IMR-90 (cell line): ENCODE data around the gene ITGB5. TPM values are rescaled to one million over a fixed set of nuclear protein-coding genes. Genes with fewer than 3 reads are reported as not detected.

ENCODE experiments used
- ATAC-seq: fragments of 200-7000 bp; cut with Tn5 transposase; 2 replicates; pipeline ENCODE4 v1.9.1; 2020; ENCODE audit warnings: low read depth, mild to moderate bottlenecking, moderate library complexity
- BruUV-seq: library from RNA; stranded (reverse); fragments of 400-500 nt; replicated peaks from 2 replicates; lab custom pipeline; 2021; lab: Mats Ljungman, UMichigan
- CTCF ChIA-PET: fragments of 300-600 bp; formaldehyde crosslinking; extraction: SDS; loops from one replicate; lab custom pipeline; 2021; ENCODE audit warnings: antibody characterized with exemption; lab: Yijun Ruan, JAX
- POLR2A ChIA-PET: fragments of 300-600 bp; sonication (Branson Sonifier 250); formaldehyde crosslinking; loops from one replicate; lab custom pipeline; 2022; ENCODE audit warnings: antibody characterized with exemption; ENCODE audit not compliant: unreplicated experiment; lab: Charles Lee
- DNase-seq: peaks from one replicate; pipeline ENCODE4 v3.0.0; 2013
- H2AFZ ChIP-seq: replicated peaks from 2 replicates; pipeline ENCODE3; 2013; ENCODE audit warnings: low read length, mild to moderate bottlenecking; ENCODE audit not compliant: poor library complexity
- H2AK5ac ChIP-seq: 2 replicates; pipeline ENCODE4 v1.6.1; 2013; ENCODE audit warnings: low read depth, low read length, inconsistent platforms
- H2AK9ac ChIP-seq: replicated peaks from 2 replicates; pipeline ENCODE3; 2013; ENCODE audit warnings: mild to moderate bottlenecking, low read depth, low read length, moderate library complexity; ENCODE audit not compliant: poor library complexity
- H2BK120ac ChIP-seq: 2 replicates; pipeline ENCODE4 v1.6.1; 2013; ENCODE audit warnings: low read depth, low read length, inconsistent platforms
- H2BK15ac ChIP-seq: 3 replicates; pipeline ENCODE4 v1.6.1; 2013; ENCODE audit warnings: low read depth, low read length, inconsistent platforms
- H2BK20ac ChIP-seq: 2 replicates; pipeline ENCODE4 v1.6.1; 2013; ENCODE audit warnings: low read depth, mild to moderate bottlenecking, inconsistent platforms, low read length, moderate library complexity
- H2BK5ac ChIP-seq: 2 replicates; pipeline ENCODE4 v1.6.1; 2013; ENCODE audit warnings: mild to moderate bottlenecking, low read depth, low read length, inconsistent platforms; ENCODE audit not compliant: poor library complexity, severe bottlenecking
- H3K14ac ChIP-seq: replicated peaks from 2 replicates; pipeline ENCODE4 v1.6.1; 2013; ENCODE audit warnings: low read depth, low read length, inconsistent platforms
- H3K18ac ChIP-seq: 2 replicates; pipeline ENCODE4 v1.6.1; 2013; ENCODE audit warnings: low read depth, low read length, control low read depth
- H3K23ac ChIP-seq: 2 replicates; pipeline ENCODE4 v1.6.1; 2013; ENCODE audit warnings: low read depth, low read length, inconsistent platforms
- H3K27ac ChIP-seq: 2 replicates; pipeline ENCODE4 v1.5.1; 2013; ENCODE audit warnings: mild to moderate bottlenecking, control low read depth, low read length; ENCODE audit not compliant: insufficient read depth
- H3K27me3 ChIP-seq: 2 replicates; pipeline ENCODE4 v1.6.1; 2013; ENCODE audit warnings: low read length; ENCODE audit not compliant: control insufficient read depth, insufficient read depth
- H3K36me3 ChIP-seq: 2 replicates; pipeline ENCODE4 v1.6.1; 2013; ENCODE audit warnings: low read length, mixed read lengths; ENCODE audit not compliant: control insufficient read depth, insufficient read depth
- H3K4ac ChIP-seq: 2 replicates; pipeline ENCODE4 v1.6.1; 2013; ENCODE audit warnings: low read depth, low read length, inconsistent platforms
- H3K4me1 ChIP-seq: 2 replicates; pipeline ENCODE4 v1.6.1; 2013; ENCODE audit warnings: low read length, mixed read lengths; ENCODE audit not compliant: control insufficient read depth, insufficient read depth
- H3K4me2 ChIP-seq: 2 replicates; pipeline ENCODE4 v1.6.1; 2013; ENCODE audit warnings: low read depth, mild to moderate bottlenecking, control low read depth, low read length, moderate library complexity
- H3K4me3 ChIP-seq: 2 replicates; pipeline ENCODE4 v1.5.1; 2013; ENCODE audit warnings: low read depth, mild to moderate bottlenecking, control low read depth, low read length, moderate library complexity; ENCODE audit not compliant: insufficient read depth
- H3K56ac ChIP-seq: 2 replicates; pipeline ENCODE4 v1.6.1; 2013; ENCODE audit warnings: low read length, inconsistent platforms; ENCODE audit not compliant: insufficient read depth; ENCODE audit errors: extremely low read depth
- H3K79me1 ChIP-seq, 2 experiments: 2 replicates each; pipeline ENCODE4 v1.6.1; 2013; ENCODE audit warnings: low read length in 2 of 2, inconsistent platforms in 1 of 2, low read depth in 1 of 2
- H3K9ac ChIP-seq: 2 replicates; pipeline ENCODE4 v1.6.1; 2013; ENCODE audit warnings: low read depth, low read length, control low read depth
- H3K9me1 ChIP-seq: 2 replicates; pipeline ENCODE4 v1.6.1; 2013; ENCODE audit warnings: low read length, inconsistent platforms; ENCODE audit not compliant: insufficient read depth
- H3K9me3 ChIP-seq: 2 replicates; pipeline ENCODE4 v1.6.1; 2013; ENCODE audit warnings: low read length; ENCODE audit not compliant: control insufficient read depth, insufficient read depth
- H4K20me1 ChIP-seq: 2 replicates; pipeline ENCODE4 v1.6.1; 2013; ENCODE audit warnings: low read length, inconsistent platforms; ENCODE audit not compliant: insufficient read depth
- H4K5ac ChIP-seq: 2 replicates; pipeline ENCODE4 v1.6.1; 2013; ENCODE audit warnings: mild to moderate bottlenecking, low read depth, low read length, control low read depth
- H4K8ac ChIP-seq, 2 experiments: 2 replicates each; pipeline ENCODE4 v1.6.1; 2013; ENCODE audit warnings: low read depth in 2 of 2, low read length in 2 of 2, control low read depth in 1 of 2, inconsistent platforms in 1 of 2
- H4K91ac ChIP-seq: 2 replicates; pipeline ENCODE4 v1.6.1; 2013; ENCODE audit warnings: low read depth, low read length, inconsistent platforms; ENCODE audit not compliant: insufficient read depth
- BHLHE40 ChIP-seq: fragments of 150-350 bp; IDR thresholded peaks from 2 replicates; pipeline ENCODE4 v1.6.1; 2016; ENCODE audit warnings: mild to moderate bottlenecking, low read depth, low read length
- CEBPB ChIP-seq: IDR thresholded peaks from 2 replicates; pipeline ENCODE4 v1.6.1; 2012; ENCODE audit warnings: low read depth, low read length, improper control_type of control experiment
- CHD1 ChIP-seq: IDR thresholded peaks from 2 replicates; pipeline ENCODE4 v1.6.1; 2012; ENCODE audit warnings: low read depth, low read length, improper control_type of control experiment
- CTCF ChIP-seq: conservative IDR thresholded peaks from 2 replicates; pipeline ENCODE4 v1.5.1; 2012; ENCODE audit warnings: mild to moderate bottlenecking, low read depth, low read length, improper control_type of control experiment
- ELK1 ChIP-seq: fragments of 150-350 bp; IDR thresholded peaks from 2 replicates; pipeline ENCODE4 v1.6.1; 2016; ENCODE audit warnings: low read depth, mild to moderate bottlenecking, low read length, moderate library complexity, borderline replicate concordance
- FOS ChIP-seq: fragments of 150-350 bp; IDR thresholded peaks from 2 replicates; pipeline ENCODE4 v1.6.1; 2016; ENCODE audit warnings: low read depth, low read length
- MAFK ChIP-seq: IDR thresholded peaks from 2 replicates; pipeline ENCODE4 v1.6.1; 2012; ENCODE audit warnings: low read depth, low read length, improper control_type of control experiment
- MAZ ChIP-seq: IDR thresholded peaks from 2 replicates; pipeline ENCODE4 v1.6.1; 2012; ENCODE audit warnings: low read depth, mild to moderate bottlenecking, low read length, improper control_type of control experiment, moderate library complexity, borderline replicate concordance
- MXI1 ChIP-seq: IDR thresholded peaks from 2 replicates; pipeline ENCODE4 v1.6.1; 2012; ENCODE audit warnings: low read depth, mild to moderate bottlenecking, low read length, moderate library complexity, borderline replicate concordance
- NFE2L2 ChIP-seq: fragments of 150-350 bp; IDR thresholded peaks from 2 replicates; pipeline ENCODE4 v1.6.1; 2016; ENCODE audit warnings: low read depth, mild to moderate bottlenecking, low read length
- POLR2A ChIP-seq: IDR thresholded peaks from 2 replicates; pipeline ENCODE4 v1.6.1; 2012; ENCODE audit warnings: mild to moderate bottlenecking, low read depth, low read length
- RAD21 ChIP-seq: IDR thresholded peaks from 2 replicates; pipeline ENCODE4 v1.6.1; 2012; ENCODE audit warnings: low read length, improper control_type of control experiment
- RCOR1 ChIP-seq: IDR thresholded peaks from 2 replicates; pipeline ENCODE4 v1.6.1; 2012; ENCODE audit warnings: mild to moderate bottlenecking, low read length, improper control_type of control experiment; ENCODE audit not compliant: insufficient replicate concordance
- RFX5 ChIP-seq: IDR thresholded peaks from 2 replicates; pipeline ENCODE4 v1.8.0; 2012; ENCODE audit warnings: low read depth, mild to moderate bottlenecking, low read length, moderate library complexity
- SMC3 ChIP-seq: fragments of 150-350 bp; IDR thresholded peaks from 2 replicates; pipeline ENCODE4 v1.6.1; 2016; ENCODE audit warnings: low read depth, mild to moderate bottlenecking, antibody characterized with exemption, low read length, moderate library complexity
- WGBS, 2 experiments: methylation state at CpG; one replicate each; pipeline versions ENCODE4 v1.1.5 to v1.1.7; 2013; ENCODE audit warnings: missing lambda C conversion rate in 2 of 2; ENCODE audit not compliant: insufficient read length in 1 of 2; ENCODE audit errors: extremely low coverage in 2 of 2; 5-methylcytosine and 5-hydroxymethylcytosine counted together
- dilution Hi-C: fragments of 300-500 bp; cut with HindIII; formaldehyde crosslinking; loops from one replicate; pipeline ENCODE4 v1.14.3; 2018; ENCODE audit warnings: low sequenced_read_pairs; ENCODE audit not compliant: unreplicated experiment
- in situ Hi-C: fragments of 300-500 bp; cut with MboI; formaldehyde crosslinking; loops from 3 replicates; pipeline ENCODE4 v1.14.3; 2019; ENCODE audit warnings: low sequenced_read_pairs, inconsistent platforms, mixed read lengths
- intact Hi-C: fragments of 100-400 bp; cut with micrococcal nuclease; formaldehyde crosslinking; loops from 2 replicates; pipeline ENCODE4 v1.10.0; 2022
- polyA plus RNA-seq, 3 experiments: library from polyadenylated mRNA; depleted of rRNA; stranded (reverse); fragments of >200 nt; gene quantifications; 2 replicates each; pipeline ENCODE4 v1.2.3, GENCODE V29; 2012; ENCODE audit warnings: low replicate concordance in 1 of 3
- total RNA-seq: library from RNA; depleted of rRNA; stranded (reverse); fragments of >200 nt; gene quantifications from 2 replicates; pipeline ENCODE4 v1.2.3, GENCODE V29; 2012
- TF ChIP-seq, protein P1 (sequence below): fragments of 150-350 bp; IDR thresholded peaks from 2 replicates; pipeline ENCODE4 v1.6.1; 2017; ENCODE audit warnings: mild to moderate bottlenecking, antibody characterized with exemption, low read length, low read depth

Gene ITGB5
- total and polyA plus RNA-seq, 2 of the 4 experiments (the other 2 are of a cell fraction) = 85.0 to 101 TPM

GRCh38 chr3:124838963-124839362, 48.2 kb downstream of the ITGB5 start:
- H3K14ac ChIP-seq = no peak overlapping the region
- in situ Hi-C loops (no loop called here), dilution Hi-C loops (no loop called here), intact Hi-C loops (no loop called here)
- peaks cover 14% of the 10 kb centered on the region for H3K36me3 ChIP-seq
- H3K18ac ChIP-seq = no peak overlapping the region
- H3K4ac ChIP-seq = no peak overlapping the region
- H2BK120ac ChIP-seq = no peak overlapping the region
- peaks cover 9% of the 10 kb centered on the region; the same call in 1 of the 2 replicates for H4K20me1 ChIP-seq
- no peak overlapping the region for H2AK9ac ChIP-seq
- DNase-seq = no peak
- no peak overlapping the region; the same call in 1 of the 2 replicates for H2BK20ac ChIP-seq
- H2BK15ac ChIP-seq = no peak overlapping the region
- no peak overlapping the region for H3K4me2 ChIP-seq
- no peak overlapping the region for H3K56ac ChIP-seq
- H3K27me3 ChIP-seq = no peaks in the 10 kb centered on the region
- H3K9me3 ChIP-seq = no peaks in the 10 kb centered on the region
- TF ChIP-seq CTCF (no peak), FOS (no peak), CHD1 (no peak), POLR2A (no peak), NFE2L2 (no peak), RCOR1 (no peak), SMC3 (no peak), RAD21 (no peak), MAZ (no peak), RFX5 (no peak), MXI1 (no peak), CEBPB (no peak), BHLHE40 (no peak), ELK1 (no peak), MAFK (no peak)
- TF ChIP-seq, protein P1, sequence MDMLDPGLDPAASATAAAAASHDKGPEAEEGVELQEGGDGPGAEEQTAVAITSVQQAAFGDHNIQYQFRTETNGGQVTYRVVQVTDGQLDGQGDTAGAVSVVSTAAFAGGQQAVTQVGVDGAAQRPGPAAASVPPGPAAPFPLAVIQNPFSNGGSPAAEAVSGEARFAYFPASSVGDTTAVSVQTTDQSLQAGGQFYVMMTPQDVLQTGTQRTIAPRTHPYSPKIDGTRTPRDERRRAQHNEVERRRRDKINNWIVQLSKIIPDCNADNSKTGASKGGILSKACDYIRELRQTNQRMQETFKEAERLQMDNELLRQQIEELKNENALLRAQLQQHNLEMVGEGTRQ = no peak
- peaks cover 25% of the 10 kb centered on the region for H3K4me1 ChIP-seq
- no peak overlapping the region for H2BK5ac ChIP-seq
- no peak for ATAC-seq
- H2AK5ac ChIP-seq = no peak overlapping the region
- peaks cover 19 to 74% of the 10 kb centered on the region in 2 experiments; a peak in 3 of 4 replicates for H3K79me1 ChIP-seq
- no peak overlapping the region for H3K23ac ChIP-seq
- BruUV-seq = no TSS peak
- no peak overlapping the region for H4K8ac ChIP-seq
- H3K9ac ChIP-seq = no peak overlapping the region
- H3K4me3 ChIP-seq = no peak overlapping the region
- H3K27ac ChIP-seq = no peak overlapping the region
- ChIA-PET POLR2A (no interaction called here), CTCF (no interaction called here)
- no peak overlapping the region for H2AFZ ChIP-seq
- peaks cover 29% of the 10 kb centered on the region for H3K9me1 ChIP-seq
- no CpG with 5 or more reads among the region's 3 CpGs for WGBS, 2 experiments
- no peak overlapping the region for H4K91ac ChIP-seq
- no peak overlapping the region for H4K5ac ChIP-seq
